Vagina (tissue), 2 donors: ENCODE data around the gene ZSCAN4. TPM values are rescaled to one million over a fixed set of nuclear protein-coding genes. Genes with fewer than 3 reads are reported as not detected.

Source experiments
- DNase-seq, 2 donors: peaks; one replicate each; pipeline ENCODE4 v3.0.0-alpha.2; 2017; ENCODE audit errors: extremely low spot score in 2 of 2
- H3K27ac ChIP-seq: fragments of 200-600 bp; sonication (generic); one replicate; pipeline ENCODE4 v1.5.1; 2019
- H3K27me3 ChIP-seq: fragments of 200-600 bp; sonication (generic); one replicate; pipeline ENCODE4 v1.5.1; 2019
- H3K36me3 ChIP-seq, 2 donors: fragments of 200-600 bp; sonication (generic); one replicate each; pipeline ENCODE4 v1.5.1; 2017 to 2019
- H3K4me1 ChIP-seq: fragments of 200-600 bp; sonication (generic); one replicate; pipeline ENCODE4 v1.5.1; 2019
- H3K4me3 ChIP-seq, 2 donors: fragments of 200-600 bp; sonication (generic); 1 replicate in 1 of 2; 2 replicates in 1 of 2; pipeline ENCODE4 v1.5.1; 2016 to 2019
- H3K9me3 ChIP-seq: fragments of 200-600 bp; sonication (generic); one replicate; pipeline ENCODE4 v1.5.1; 2019
- CTCF ChIP-seq, 3 experiments: fragments of 450-650 bp in 2 of 3; fragments of 200-600 bp in 1 of 3; sonication (generic) in 1 of 3; IDR thresholded peaks; one replicate each; pipeline ENCODE4 v1.5.1; 2017 to 2019; ENCODE audit warnings: antibody characterized with exemption in 3 of 3, mild to moderate bottlenecking in 2 of 3, moderate library complexity in 2 of 3
- POLR2A ChIP-seq, 2 donors: fragments of 450-650 bp; IDR thresholded peaks; one replicate each; pipeline ENCODE4 v1.6.1; 2017; ENCODE audit warnings: antibody characterized with exemption in 2 of 2, mild to moderate bottlenecking in 2 of 2, moderate library complexity in 2 of 2
- POLR2AphosphoS5 ChIP-seq, 2 donors: sonication (generic); formaldehyde crosslinking; IDR thresholded peaks; one replicate each; pipeline ENCODE4 v1.9.0; 2017; ENCODE audit warnings: antibody characterized with exemption in 2 of 2, mild to moderate bottlenecking in 2 of 2, low read depth in 1 of 2; ENCODE audit not compliant: insufficient read depth in 1 of 2
- intact Hi-C: fragments of 100-400 bp; cut with DNase I; formaldehyde crosslinking; loops from one replicate; pipeline ENCODE4 v1.15.1; 2023
- total RNA-seq: library from RNA; depleted of rRNA; stranded (reverse); fragments of >200 nt; gene quantifications from one replicate; pipeline ENCODE4 v1.2.3, GENCODE V29; 2016

Gene ZSCAN4
- total RNA-seq, 1 donor from 2014 or later, result not detected

- Histone ChIP-seq H3K9me3 (peaks cover 11% of the 10 kb centered on the region), H3K27ac (no peak overlapping the region), H3K27me3 (no peaks in the 10 kb centered on the region), H3K4me1 (no peaks in the 10 kb centered on the region), H3K4me3 (no peak overlapping the region), H3K36me3 (no peaks in the 10 kb centered on the region)
- no peak for DNase-seq
- TF ChIP-seq CTCF (IDR thresholded peaks at IDR 0.05), result no peak
- TF ChIP-seq POLR2AphosphoS5 (IDR thresholded peaks at IDR 0.05; ENCODE audit: insufficient read depth in 1 of 2, low read depth in 1 of 2), result no peak
- TF ChIP-seq POLR2A (IDR thresholded peaks at IDR 0.05), result no peak
- intact Hi-C loops, result no loop called here
Observed at GRCh38 chr19:57648331-57649003, 20.3 kb upstream of the ZSCAN4 start.

DNA sequence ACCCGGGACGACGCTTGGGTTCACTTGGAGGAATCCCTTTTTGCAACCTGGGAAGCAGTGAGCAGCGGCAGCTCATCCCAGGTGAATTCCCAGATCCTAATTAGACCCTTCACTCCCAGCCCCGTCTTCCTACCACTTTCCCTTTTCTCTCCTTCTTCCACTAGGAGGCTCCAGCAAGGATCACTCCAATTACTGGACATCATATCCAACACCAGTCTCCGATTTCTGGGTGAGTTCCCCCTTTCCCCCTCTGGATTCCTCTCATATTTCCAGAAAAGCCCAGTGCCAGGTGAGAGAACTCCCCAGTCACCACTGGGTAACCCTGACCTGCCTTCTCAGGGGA lies 17.1 kb upstream of the ZSCAN4 start:
- Histone ChIP-seq H3K4me3 (no peak overlapping the region), H3K36me3 (no peaks in the 10 kb centered on the region), H3K27ac (no peak overlapping the region), H3K4me1 (no peaks in the 10 kb centered on the region), H3K9me3 (no peaks in the 10 kb centered on the region), H3K27me3 (no peaks in the 10 kb centered on the region)
- intact Hi-C loops, result no loop called here
- TF ChIP-seq CTCF (IDR thresholded peaks at IDR 0.05) (no peak), POLR2AphosphoS5 (IDR thresholded peaks at IDR 0.05; ENCODE audit: insufficient read depth in 1 of 2, low read depth in 1 of 2) (no peak), POLR2A (IDR thresholded peaks at IDR 0.05) (no peak)
- no peak for DNase-seq

- intact Hi-C loops, result no loop called here
- no peaks in the 10 kb centered on the region for H3K27me3 ChIP-seq
- no peaks in the 10 kb centered on the region for H3K36me3 ChIP-seq
- no peaks in the 10 kb centered on the region for H3K4me1 ChIP-seq
- TF ChIP-seq POLR2AphosphoS5 (IDR thresholded peaks at IDR 0.05; ENCODE audit: insufficient read depth in 1 of 2, low read depth in 1 of 2) (no peak), POLR2A (IDR thresholded peaks at IDR 0.05) (no peak), CTCF (IDR thresholded peaks at IDR 0.05) (no peak)
- H3K27ac ChIP-seq, result no peak overlapping the region
- no peak for DNase-seq
- no peaks in the 10 kb centered on the region for H3K9me3 ChIP-seq
- H3K4me3 ChIP-seq, result no peak overlapping the region
Observed at GRCh38 chr19:57653689-57654088, 15.0 kb upstream of the ZSCAN4 start.

- Histone ChIP-seq H3K4me3 (no peak overlapping the region), H3K9me3 (no peaks in the 10 kb centered on the region), H3K36me3 (no peaks in the 10 kb centered on the region), H3K27ac (no peak overlapping the region), H3K4me1 (no peaks in the 10 kb centered on the region), H3K27me3 (no peaks in the 10 kb centered on the region)
- intact Hi-C loops, result no loop called here
- no peak for DNase-seq
- TF ChIP-seq POLR2A (IDR thresholded peaks at IDR 0.05), result no peak
Observed at GRCh38 chr19:57655443-57655842, 13.3 kb upstream of the ZSCAN4 start.

DNA sequence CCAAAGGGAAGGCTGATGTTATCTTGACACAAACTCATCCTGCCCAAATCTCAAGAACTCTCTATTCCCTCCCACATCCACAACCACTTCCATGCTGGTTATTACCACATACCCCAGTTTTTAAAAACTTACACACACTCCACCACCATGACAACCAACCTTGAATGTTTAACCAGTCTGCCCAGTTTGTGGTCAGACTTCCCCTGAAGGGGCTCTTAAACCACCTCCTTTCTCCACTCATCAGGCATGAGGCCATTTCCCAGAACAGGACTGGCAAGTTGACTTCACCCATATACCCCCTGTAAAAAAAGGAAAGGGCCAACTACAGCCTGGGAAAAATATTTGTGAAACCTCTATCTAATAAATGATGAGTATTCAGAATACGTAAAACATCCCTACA lies 12.4 kb upstream of the ZSCAN4 start:
- no peaks in the 10 kb centered on the region for H3K27me3 ChIP-seq
- intact Hi-C loops, result no loop called here
- no peaks in the 10 kb centered on the region for H3K4me1 ChIP-seq
- H3K9me3 ChIP-seq, result no peaks in the 10 kb centered on the region
- no peak for DNase-seq
- TF ChIP-seq POLR2A (IDR thresholded peaks at IDR 0.05) (no peak), CTCF (IDR thresholded peaks at IDR 0.05) (no peak), POLR2AphosphoS5 (IDR thresholded peaks at IDR 0.05; ENCODE audit: insufficient read depth in 1 of 2, low read depth in 1 of 2) (no peak)
- H3K4me3 ChIP-seq, result no peak overlapping the region
- H3K36me3 ChIP-seq, result no peaks in the 10 kb centered on the region
- no peak overlapping the region for H3K27ac ChIP-seq
